Natural killer cell (primary cell): ENCODE results near the gene TXLNG. TPM values are rescaled to one million over a fixed set of nuclear protein-coding genes. Genes with fewer than 3 reads are reported as not detected.
"Not testable (repeated sequence)": the region's sequence is repeated elsewhere in the genome, so short reads cannot be mapped to it uniquely, and the experiment has no call there.

Source experiments
- ATAC-seq, 3 donors: fragments of 150-1000 bp in 2 of 3; fragments of 200-7000 bp in 1 of 3; cut with Tn5 transposase; 1 replicate in 1 of 3; 2 replicates in 2 of 3; pipeline ENCODE4 v1.10.0; 2021; ENCODE audit warnings: mild to moderate bottlenecking in 2 of 3, moderate library complexity in 2 of 3
- DNase-seq, 2 donors: peaks; one replicate each; pipeline versions ENCODE4 v3.0.0 to v3.0.0-alpha.2; 2013 to 2021; ENCODE audit warnings: mixed read lengths in 1 of 2
- H3K27ac ChIP-seq: one replicate; pipeline ENCODE4 v1.5.1; 2013; ENCODE audit warnings: mild to moderate bottlenecking, low read length
- H3K27me3 ChIP-seq: one replicate; pipeline ENCODE4 v1.6.1; 2013; ENCODE audit warnings: low read length; ENCODE audit not compliant: control insufficient read depth, insufficient read depth
- H3K36me3 ChIP-seq: one replicate; pipeline ENCODE4 v1.6.1; 2013; ENCODE audit warnings: low read length; ENCODE audit not compliant: control insufficient read depth, insufficient read depth
- H3K4me1 ChIP-seq: one replicate; pipeline ENCODE4 v1.6.1; 2013; ENCODE audit warnings: low read length; ENCODE audit not compliant: control insufficient read depth, insufficient read depth
- H3K4me3 ChIP-seq: one replicate; pipeline ENCODE4 v1.5.1; 2013; ENCODE audit warnings: low read length
- H3K9me3 ChIP-seq: one replicate; pipeline ENCODE4 v1.6.1; 2013; ENCODE audit warnings: low read length; ENCODE audit not compliant: control insufficient read depth, insufficient read depth
- H3K27ac Mint-ChIP-seq, 2 donors: one replicate each; pipeline ENCODE4 v1.8.0; 2022; ENCODE audit warnings: mild to moderate bottlenecking in 2 of 2, mixed read lengths in 2 of 2, moderate library complexity in 1 of 2
- H3K27me3 Mint-ChIP-seq, 2 donors: one replicate each; pipeline ENCODE4 v1.8.0; 2022; ENCODE audit warnings: low read depth in 2 of 2, mixed read lengths in 2 of 2
- H3K36me3 Mint-ChIP-seq: one replicate; pipeline ENCODE4 v1.8.0; 2022; ENCODE audit warnings: mixed read lengths
- H3K4me1 Mint-ChIP-seq, 2 donors: one replicate each; pipeline ENCODE4 v1.8.0; 2022; ENCODE audit warnings: mixed read lengths in 2 of 2
- H3K4me3 Mint-ChIP-seq: one replicate; pipeline ENCODE4 v1.8.0; 2022; ENCODE audit warnings: mild to moderate bottlenecking, moderate library complexity, mixed read lengths
- H3K9me3 Mint-ChIP-seq, 2 donors: one replicate each; pipeline ENCODE4 v1.8.0; 2022; ENCODE audit warnings: mixed read lengths in 2 of 2
- WGBS: methylation state at CpG from one replicate; pipeline ENCODE4 v1.1.7; 2013; ENCODE audit warnings: missing lambda C conversion rate; ENCODE audit not compliant: insufficient coverage; 5-methylcytosine and 5-hydroxymethylcytosine counted together
- intact Hi-C: fragments of 100-400 bp; cut with micrococcal nuclease; formaldehyde crosslinking; loops from one replicate; pipeline ENCODE4 v1.14.2; 2022
- total RNA-seq, 4 donors: library from RNA; stranded (reverse); fragments of 120-200 nt in 1 of 4; gene quantifications; one replicate each; pipeline versions ENCODE4 v1.2.3 to v1.2.4, GENCODE V29; 2013 to 2022
- TF ChIP-seq, protein P1 (sequence below): fragments of 200-600 bp; IDR thresholded peaks from one replicate; pipeline ENCODE4 v1.8.0; 2022; ENCODE audit warnings: antibody characterized with exemption

Gene TXLNG
- total RNA-seq, 3 donors from 2014 or later (not counting 1 experiment from before 2014, with no cell fraction given), result 8.1 to 16.9 (median 9.9) TPM

- Histone ChIP-seq H3K4me3 (no peak overlapping the region), H3K36me3 (peaks cover 29% of the 10 kb centered on the region), H3K27ac (no peak overlapping the region), H3K4me1 (no peaks in the 10 kb centered on the region), H3K27me3 (no peaks in the 10 kb centered on the region), H3K9me3 (no peaks in the 10 kb centered on the region)
- Mint-ChIP-seq H3K4me1 (peaks cover 14 to 21% of the 10 kb centered on the region in 2 donors), H3K36me3 (peaks cover 38% of the 10 kb centered on the region), H3K27ac (peak overlapping the region in 1 of 2 donors; percentile 19), H3K4me3 (no peak overlapping the region), H3K9me3 (no peaks in the 10 kb centered on the region), H3K27me3 (no peaks in the 10 kb centered on the region)
- TF ChIP-seq, protein P1, sequence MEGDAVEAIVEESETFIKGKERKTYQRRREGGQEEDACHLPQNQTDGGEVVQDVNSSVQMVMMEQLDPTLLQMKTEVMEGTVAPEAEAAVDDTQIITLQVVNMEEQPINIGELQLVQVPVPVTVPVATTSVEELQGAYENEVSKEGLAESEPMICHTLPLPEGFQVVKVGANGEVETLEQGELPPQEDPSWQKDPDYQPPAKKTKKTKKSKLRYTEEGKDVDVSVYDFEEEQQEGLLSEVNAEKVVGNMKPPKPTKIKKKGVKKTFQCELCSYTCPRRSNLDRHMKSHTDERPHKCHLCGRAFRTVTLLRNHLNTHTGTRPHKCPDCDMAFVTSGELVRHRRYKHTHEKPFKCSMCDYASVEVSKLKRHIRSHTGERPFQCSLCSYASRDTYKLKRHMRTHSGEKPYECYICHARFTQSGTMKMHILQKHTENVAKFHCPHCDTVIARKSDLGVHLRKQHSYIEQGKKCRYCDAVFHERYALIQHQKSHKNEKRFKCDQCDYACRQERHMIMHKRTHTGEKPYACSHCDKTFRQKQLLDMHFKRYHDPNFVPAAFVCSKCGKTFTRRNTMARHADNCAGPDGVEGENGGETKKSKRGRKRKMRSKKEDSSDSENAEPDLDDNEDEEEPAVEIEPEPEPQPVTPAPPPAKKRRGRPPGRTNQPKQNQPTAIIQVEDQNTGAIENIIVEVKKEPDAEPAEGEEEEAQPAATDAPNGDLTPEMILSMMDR, result no peak
- DNase-seq (no peak), ATAC-seq (peak in 1 of 3 donors; percentile 26)
- 80% methylated on average over 2 of the region's 5 CpGs for WGBS
- intact Hi-C loops, result no loop called here
Observed at GRCh38 chrX:16855363-16856075, 69.3 kb downstream of the TXLNG start.

GRCh38 chrX:16856076-16856404 lies 69.8 kb downstream of the TXLNG start:
- H3K4me3 Mint-ChIP-seq, intact Hi-C loops: not testable (repeated sequence)

GRCh38 chrX:16856744-16857143 lies 70.5 kb downstream of the TXLNG start:
- H3K9me3 Mint-ChIP-seq, result no peaks in the 10 kb centered on the region
- ATAC-seq (no peak), DNase-seq (no peak)
- H3K27ac ChIP-seq, result no peak overlapping the region
- peaks cover 14 to 21% of the 10 kb centered on the region in 2 donors for H3K4me1 Mint-ChIP-seq
- peaks cover 27% of the 10 kb centered on the region for H3K36me3 ChIP-seq
- no peaks in the 10 kb centered on the region for H3K4me1 ChIP-seq
- no peaks in the 10 kb centered on the region for H3K27me3 ChIP-seq
- no peaks in the 10 kb centered on the region for H3K9me3 ChIP-seq
- H3K27ac Mint-ChIP-seq, result peak overlapping the region; percentile 19 to 66
- no peaks in the 10 kb centered on the region for H3K27me3 Mint-ChIP-seq
- no peak overlapping the region for H3K4me3 ChIP-seq
- intact Hi-C loops, result no loop called here
- H3K36me3 Mint-ChIP-seq, result peaks cover 32% of the 10 kb centered on the region
- no peak overlapping the region for H3K4me3 Mint-ChIP-seq
- TF ChIP-seq, protein P1, result no peak

More at GRCh38 chrX:16856076-16856404, 69.8 kb downstream of the TXLNG start:
- H3K4me1 ChIP-seq, H3K4me3 ChIP-seq, H3K9me3 Mint-ChIP-seq, H3K9me3 ChIP-seq, H3K27me3 Mint-ChIP-seq, H3K27me3 ChIP-seq, H3K27ac ChIP-seq: not testable (repeated sequence)
- peaks cover 28% of the 10 kb centered on the region for H3K36me3 ChIP-seq
- Mint-ChIP-seq H3K4me1 (peaks cover 14 to 21% of the 10 kb centered on the region in 2 donors), H3K36me3 (peaks cover 38% of the 10 kb centered on the region), H3K27ac (peak overlapping the region; percentile 19 to 66)
- ATAC-seq, result peak in 1 of 3 donors; percentile 59
- DNase-seq, result peak in 1 of 2 donors; percentile 11
- 64% methylated on average over 2 of the region's 2 CpGs for WGBS

DNA sequence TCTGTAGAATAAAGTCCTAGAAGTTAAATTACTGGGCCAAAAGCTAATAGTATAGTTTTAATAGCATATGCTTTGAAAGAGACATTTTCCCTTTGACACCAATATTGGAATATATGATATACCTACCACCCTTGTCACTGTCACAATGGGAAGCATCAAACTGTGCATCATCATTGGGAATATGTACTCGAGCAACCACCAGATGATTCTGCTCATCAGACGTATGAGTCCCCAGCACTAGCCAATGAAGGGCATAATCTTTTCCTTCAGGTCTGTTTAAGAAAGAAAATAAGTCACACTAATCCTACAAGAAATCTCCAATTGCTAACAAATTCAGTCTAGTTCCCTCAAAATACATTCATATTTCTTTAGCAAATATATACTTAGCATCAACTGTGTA lies 76.6 kb downstream of the TXLNG start:
- no peaks in the 10 kb centered on the region for H3K27me3 Mint-ChIP-seq
- H3K27ac Mint-ChIP-seq, result no peak overlapping the region
- no peaks in the 10 kb centered on the region for H3K36me3 Mint-ChIP-seq
- no peaks in the 10 kb centered on the region for H3K9me3 ChIP-seq
- TF ChIP-seq, protein P1, result no peak
- no peaks in the 10 kb centered on the region for H3K9me3 Mint-ChIP-seq
- H3K27me3 ChIP-seq, result no peaks in the 10 kb centered on the region
- ATAC-seq (no peak), DNase-seq (no peak)
- H3K4me1 Mint-ChIP-seq, result peaks cover 24 to 39% of the 10 kb centered on the region in 2 donors
- WGBS, result 72% methylated on average over 2 of the region's 2 CpGs
- no peak overlapping the region for H3K4me3 Mint-ChIP-seq
- no peak overlapping the region for H3K27ac ChIP-seq
- peaks cover 20% of the 10 kb centered on the region for H3K36me3 ChIP-seq
- no peak overlapping the region for H3K4me3 ChIP-seq
- peaks cover 4% of the 10 kb centered on the region for H3K4me1 ChIP-seq
- intact Hi-C loops, result no loop called here
